GM12875 (cell line): ENCODE results near the gene FRA10AC1.

Source experiments
- H3K4me3 ChIP-seq: one replicate; pipeline ENCODE4 v1.5.1; 2011; ENCODE audit warnings: low read depth, low read length, control low read depth
- TF ChIP-seq, protein P1 (sequence below): IDR thresholded peaks from 2 replicates; pipeline ENCODE4 v1.5.1; 2011; ENCODE audit warnings: low read depth, mild to moderate bottlenecking, control low read depth, inconsistent platforms, low read length, moderate library complexity, borderline replicate concordance; ENCODE audit not compliant: insufficient read depth

FRA10AC1 gene

DNA sequence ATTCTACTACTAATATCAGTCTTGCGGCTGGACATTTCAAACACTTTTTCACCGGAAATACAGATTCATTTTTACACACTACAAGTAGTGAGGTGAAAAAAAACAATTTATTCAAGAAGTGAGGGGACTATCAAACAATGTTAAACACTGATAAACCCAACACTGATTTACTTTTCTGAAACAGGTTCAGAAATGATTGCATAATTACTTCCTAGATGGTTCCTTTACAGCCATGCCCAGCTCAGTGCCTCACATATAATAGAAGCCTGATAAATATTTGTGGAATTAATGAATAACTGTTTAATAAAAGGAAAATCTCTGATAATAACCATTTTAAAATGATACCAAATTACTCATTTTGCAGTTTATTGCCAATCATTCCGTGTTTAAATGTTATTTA, 34.6 kb downstream of the FRA10AC1 start:
- TF ChIP-seq, protein P1, sequence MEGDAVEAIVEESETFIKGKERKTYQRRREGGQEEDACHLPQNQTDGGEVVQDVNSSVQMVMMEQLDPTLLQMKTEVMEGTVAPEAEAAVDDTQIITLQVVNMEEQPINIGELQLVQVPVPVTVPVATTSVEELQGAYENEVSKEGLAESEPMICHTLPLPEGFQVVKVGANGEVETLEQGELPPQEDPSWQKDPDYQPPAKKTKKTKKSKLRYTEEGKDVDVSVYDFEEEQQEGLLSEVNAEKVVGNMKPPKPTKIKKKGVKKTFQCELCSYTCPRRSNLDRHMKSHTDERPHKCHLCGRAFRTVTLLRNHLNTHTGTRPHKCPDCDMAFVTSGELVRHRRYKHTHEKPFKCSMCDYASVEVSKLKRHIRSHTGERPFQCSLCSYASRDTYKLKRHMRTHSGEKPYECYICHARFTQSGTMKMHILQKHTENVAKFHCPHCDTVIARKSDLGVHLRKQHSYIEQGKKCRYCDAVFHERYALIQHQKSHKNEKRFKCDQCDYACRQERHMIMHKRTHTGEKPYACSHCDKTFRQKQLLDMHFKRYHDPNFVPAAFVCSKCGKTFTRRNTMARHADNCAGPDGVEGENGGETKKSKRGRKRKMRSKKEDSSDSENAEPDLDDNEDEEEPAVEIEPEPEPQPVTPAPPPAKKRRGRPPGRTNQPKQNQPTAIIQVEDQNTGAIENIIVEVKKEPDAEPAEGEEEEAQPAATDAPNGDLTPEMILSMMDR: no peak
- no peak overlapping the region for H3K4me3 ChIP-seq

DNA sequence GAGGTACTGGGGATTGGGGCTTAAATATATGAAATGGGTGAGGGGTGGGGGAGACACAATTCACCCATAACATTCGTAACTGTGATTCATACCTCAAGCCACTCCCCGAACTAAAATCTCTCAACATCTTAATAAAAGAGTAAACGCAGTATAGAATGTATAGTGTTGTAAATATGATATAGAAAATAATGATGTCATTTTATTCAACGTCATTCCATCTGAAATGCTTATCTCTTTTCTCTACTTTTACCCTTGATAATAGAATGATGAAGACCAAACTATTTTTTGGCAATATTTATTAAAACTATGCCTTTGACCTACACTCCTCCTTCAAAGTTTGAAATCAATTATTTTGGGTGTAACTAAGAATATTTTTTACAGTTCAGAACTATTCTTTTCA, 36.4 kb downstream of the FRA10AC1 start:
- TF ChIP-seq, protein P1: no peak
- H3K4me3 ChIP-seq: no peak overlapping the region

DNA sequence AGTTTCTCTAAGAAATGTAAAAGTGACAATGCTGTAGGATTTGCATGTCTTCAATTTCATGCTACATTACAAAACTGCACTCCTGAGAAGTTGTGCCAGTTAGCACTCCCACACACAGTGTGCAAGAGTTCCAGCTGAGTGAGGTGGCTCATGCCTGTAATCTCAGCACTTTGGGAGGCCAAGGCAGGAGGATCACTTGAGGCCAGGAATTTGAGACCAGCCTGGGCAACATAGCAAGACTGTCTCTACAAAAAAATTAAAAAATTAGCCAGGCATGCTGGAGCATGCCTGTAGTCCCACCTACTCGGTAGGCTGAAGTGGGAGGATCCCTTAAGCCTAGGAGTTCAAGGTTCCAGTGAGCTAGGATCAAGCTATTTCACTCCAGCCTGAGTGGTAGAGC, 44.6 kb downstream of the FRA10AC1 start:
- H3K4me3 ChIP-seq: no peak overlapping the region
- TF ChIP-seq, protein P1: no peak

DNA sequence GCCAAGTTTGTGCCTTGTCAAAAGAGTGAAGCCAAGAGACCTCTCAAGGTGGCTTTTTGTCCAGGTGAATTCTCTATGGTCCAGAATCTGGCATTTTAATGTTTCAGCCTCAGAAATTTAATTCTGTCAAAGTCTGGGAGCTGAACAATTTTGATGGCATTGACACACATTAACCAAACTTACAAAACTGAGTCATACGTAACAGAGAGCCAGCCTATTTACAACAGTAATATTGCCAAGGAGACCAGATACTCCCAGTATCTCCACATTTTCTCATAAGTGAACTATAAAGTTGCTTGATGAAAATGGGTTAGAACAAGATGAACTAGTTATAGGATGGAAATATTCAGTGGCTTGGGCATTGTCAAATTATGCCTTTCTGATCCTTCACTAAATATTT, 46.2 kb downstream of the FRA10AC1 start:
- H3K4me3 ChIP-seq: no peak overlapping the region
- TF ChIP-seq, protein P1: no peak

DNA sequence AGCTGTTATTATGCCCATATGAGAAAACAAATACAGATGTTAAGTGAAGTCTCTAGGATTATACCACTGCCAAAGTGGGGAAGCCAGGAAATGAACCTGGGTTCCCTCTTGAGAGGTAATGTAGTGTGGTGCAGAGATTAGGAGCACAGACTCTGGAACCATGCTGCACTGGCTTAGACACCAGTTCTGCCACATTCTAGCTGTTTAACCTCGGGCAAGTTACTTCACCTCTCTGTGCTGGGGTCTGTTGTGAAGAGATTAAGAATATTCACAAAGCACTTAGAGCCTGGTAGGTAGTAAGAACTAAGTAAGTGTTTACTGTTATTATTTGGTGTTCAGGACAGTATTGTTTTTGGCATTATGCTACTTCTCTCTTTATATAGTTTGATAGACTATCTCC, 48.2 kb downstream of the FRA10AC1 start:
- TF ChIP-seq, protein P1: no peak
- H3K4me3 ChIP-seq: no peak overlapping the region

DNA sequence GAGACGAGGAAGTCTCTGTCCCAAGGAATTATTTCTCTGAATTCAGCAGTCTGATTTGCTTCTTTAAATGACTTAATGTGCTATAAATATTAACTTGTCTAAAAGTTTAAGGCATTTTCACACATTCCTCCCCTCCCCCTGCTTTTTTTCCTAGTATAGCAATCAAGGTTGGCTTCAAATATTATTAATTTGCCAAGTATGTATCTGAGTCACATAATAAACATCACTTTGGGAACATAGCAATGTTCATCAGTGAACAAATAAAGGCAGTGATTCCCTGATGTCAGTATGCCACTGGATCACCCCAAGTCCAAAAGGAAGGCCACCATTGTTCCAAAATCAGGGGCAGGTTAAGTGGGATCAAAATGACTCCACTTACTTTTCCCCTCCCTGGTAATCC, 49.5 kb downstream of the FRA10AC1 start:
- no peak overlapping the region for H3K4me3 ChIP-seq
- TF ChIP-seq, protein P1: no peak

DNA sequence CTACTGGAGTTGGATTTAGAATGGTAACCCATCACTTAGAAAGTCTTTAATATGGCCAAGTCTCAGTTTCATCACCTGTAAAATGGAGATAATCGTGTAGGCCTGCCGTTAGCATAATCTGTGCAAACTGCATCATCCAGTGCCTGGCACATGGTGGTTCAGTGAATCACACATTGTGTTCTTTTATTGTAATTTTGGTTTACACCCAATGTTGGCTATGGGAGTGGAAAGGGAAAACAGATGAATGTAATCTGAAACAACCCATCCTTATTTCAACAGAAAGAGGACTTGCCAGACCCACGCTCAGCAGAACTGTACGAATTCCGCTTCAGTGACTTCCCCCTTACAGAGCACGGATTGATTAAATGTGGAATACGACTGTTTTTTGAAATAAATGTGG, 62.6 kb downstream of the FRA10AC1 start:
- TF ChIP-seq, protein P1: no peak
- no peak overlapping the region for H3K4me3 ChIP-seq
